Left lung (tissue), 10 donors: ENCODE measurements around the gene ATXN7. TPM values are rescaled to one million over a fixed set of nuclear protein-coding genes. Genes with fewer than 3 reads are reported as not detected.

Experiments used
- ATAC-seq: fragments of 200-7000 bp; cut with Tn5 transposase; one replicate; pipeline ENCODE4 v1.9.1; 2020; ENCODE audit warnings: moderate library complexity
- DNase-seq, 4 donors: peaks; one replicate each; pipeline ENCODE4 v3.0.0-alpha.2; 2013 to 2020
- H3K27ac ChIP-seq, 2 donors: fragments of 200-600 bp; sonication (generic) in 1 of 2; one replicate each; pipeline versions ENCODE4 v1.5.0 to v1.8.0; 2020 to 2021
- H3K27me3 ChIP-seq, 2 donors: fragments of 200-600 bp; sonication (generic) in 1 of 2; one replicate each; pipeline versions ENCODE4 v1.5.0 to v1.8.0; 2020 to 2021
- H3K36me3 ChIP-seq, 2 donors: fragments of 200-600 bp; sonication (generic) in 1 of 2; one replicate each; pipeline versions ENCODE4 v1.5.0 to v1.8.0; 2020 to 2021
- H3K4me1 ChIP-seq, 2 donors: fragments of 200-600 bp; one replicate each; pipeline ENCODE4 v1.8.0; 2021
- H3K4me3 ChIP-seq, 2 donors: fragments of 200-600 bp; sonication (generic) in 1 of 2; one replicate each; pipeline versions ENCODE4 v1.5.0 to v1.8.0; 2020 to 2021; ENCODE audit warnings: mild to moderate bottlenecking in 1 of 2
- H3K9me3 ChIP-seq, 2 donors: fragments of 200-600 bp; sonication (generic) in 1 of 2; one replicate each; pipeline versions ENCODE4 v1.5.0 to v1.8.0; 2020 to 2021
- CTCF ChIP-seq, 2 donors: fragments of 200-600 bp; sonication (generic) in 1 of 2; IDR thresholded peaks; one replicate each; pipeline versions ENCODE4 v1.5.0 to v1.8.0; 2021; ENCODE audit warnings: antibody characterized with exemption in 2 of 2
- intact Hi-C, 2 donors: fragments of 100-400 bp; cut with DNase I; formaldehyde crosslinking; loops; one replicate each; pipeline versions ENCODE4 v1.11.2 to v1.14.2; 2022
- polyA plus RNA-seq, 6 donors: library from polyadenylated mRNA; unstranded; fragments of 120-200 nt; gene quantifications; one replicate each; pipeline ENCODE4 v1.2.1, GENCODE V29; 2013; ENCODE audit not compliant: insufficient read length in 6 of 6
- total RNA-seq, 2 donors: library from RNA; stranded (reverse); fragmentation: NEBNext Ultra II Directional; extraction: Animal tissue kit (Norgen Biotek cat#: 25700); gene quantifications; one replicate each; pipeline ENCODE4 v1.2.1, GENCODE V29; 2021
- donor health status: DM: no; HTN: yes; CAD: no.
- donor health status: DM: no; HTN: no; CAD: no.

ATXN7 gene
- total and polyA plus RNA-seq, 8 donors = 23.4 to 32.5 (median 26.0) TPM

DNA sequence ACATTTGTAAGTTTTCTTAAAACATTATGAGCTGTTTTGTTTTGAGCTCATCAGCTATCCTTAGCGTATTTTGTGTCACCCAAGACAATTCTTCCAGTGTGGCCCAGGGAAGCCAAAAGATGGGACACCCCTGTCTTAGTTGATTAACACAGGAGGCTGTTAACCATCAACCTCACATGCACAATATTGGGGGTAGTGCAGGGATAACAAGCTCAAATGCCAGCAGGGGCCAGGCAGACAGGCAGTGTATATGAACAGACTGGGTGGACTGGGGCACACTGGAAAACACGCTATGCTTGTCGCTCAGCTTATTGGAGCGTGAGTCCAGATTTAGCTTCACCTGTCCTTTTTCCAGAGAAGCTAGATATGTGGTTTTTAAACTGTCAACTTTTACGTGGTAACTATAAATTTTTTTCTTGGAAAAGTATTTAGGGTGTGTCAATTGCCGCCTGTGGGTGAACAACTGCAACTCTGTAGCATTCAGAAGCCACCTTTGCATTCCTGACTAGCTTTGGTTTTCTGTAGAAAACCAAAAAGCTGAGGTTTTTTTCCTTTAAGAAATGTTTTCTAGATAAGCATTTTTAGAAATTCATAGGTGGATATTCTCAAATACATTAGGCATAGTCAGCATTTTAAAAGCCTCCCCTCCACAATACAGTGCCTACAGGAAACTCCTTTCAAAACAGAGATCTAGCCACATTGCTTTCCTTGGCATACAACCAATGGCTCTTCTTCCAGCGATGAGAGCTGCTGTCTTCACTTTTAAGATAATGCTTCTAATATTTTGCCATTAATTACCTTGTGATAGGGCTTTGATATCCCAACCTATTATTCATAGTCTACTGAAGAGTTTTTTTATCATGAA, 145.1 kb downstream of the ATXN7 start:
- H3K36me3 ChIP-seq = peaks cover 0 to 99% of the 10 kb centered on the region in 2 donors
- no peak for DNase-seq
- no peaks in the 10 kb centered on the region for H3K9me3 ChIP-seq
- no peaks in the 10 kb centered on the region for H3K27me3 ChIP-seq
- H3K4me1 ChIP-seq = peaks cover 0 to 8% of the 10 kb centered on the region in 2 donors
- no peak overlapping the region for H3K4me3 ChIP-seq
- ATAC-seq = peak; percentile 27
- intact Hi-C loops = no loop called here
- H3K27ac ChIP-seq = no peak overlapping the region
- no peak for TF ChIP-seq CTCF (IDR thresholded peaks at IDR 0.05)

- Histone ChIP-seq H3K4me3 (no peak overlapping the region), H3K27ac (no peak overlapping the region), H3K36me3 (peaks cover 0 to 99% of the 10 kb centered on the region in 2 donors), H3K27me3 (no peaks in the 10 kb centered on the region), H3K9me3 (no peaks in the 10 kb centered on the region), H3K4me1 (peaks cover 0 to 8% of the 10 kb centered on the region in 2 donors)
- intact Hi-C loops = no loop called here
- no peak for TF ChIP-seq CTCF (IDR thresholded peaks at IDR 0.05)
- ATAC-seq = no peak
- DNase-seq = no peak
Measured at GRCh38 chr3:64009528-64009927, 145.9 kb downstream of the ATXN7 start.

- Histone ChIP-seq H3K27ac (no peak overlapping the region), H3K36me3 (peaks cover 0 to 99% of the 10 kb centered on the region in 2 donors)
- no peak for ATAC-seq
Measured at GRCh38 chr3:64010199-64010598, 146.5 kb downstream of the ATXN7 start.

DNA sequence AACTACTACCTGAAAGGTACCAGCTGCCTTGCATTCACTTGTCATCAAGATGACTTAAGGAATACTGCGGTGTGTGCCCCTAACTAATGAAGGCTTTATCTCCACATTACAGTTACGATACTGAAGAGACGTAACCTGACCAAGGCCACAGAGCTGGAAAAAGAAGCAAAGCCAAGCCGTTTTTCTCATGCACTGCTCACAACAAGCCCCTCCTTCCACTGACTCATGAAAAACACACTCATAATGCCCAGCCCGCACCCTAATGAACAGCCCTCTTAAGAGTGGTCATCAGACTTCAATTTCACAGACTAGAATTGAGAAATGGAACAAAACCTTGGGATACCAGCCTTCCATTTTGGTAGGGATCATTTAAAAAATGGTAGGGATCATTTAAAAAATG, 148.0 kb downstream of the ATXN7 start:
- intact Hi-C loops = no loop called here
- peaks cover 0 to 8% of the 10 kb centered on the region in 2 donors for H3K4me1 ChIP-seq
- DNase-seq = no peak
- peaks cover 0 to 99% of the 10 kb centered on the region in 2 donors for H3K36me3 ChIP-seq
- no peaks in the 10 kb centered on the region for H3K9me3 ChIP-seq
- TF ChIP-seq CTCF (IDR thresholded peaks at IDR 0.05) = no peak
- peak; percentile 62 for ATAC-seq
- H3K4me3 ChIP-seq = no peak overlapping the region
- no peaks in the 10 kb centered on the region for H3K27me3 ChIP-seq
- no peak overlapping the region for H3K27ac ChIP-seq

More at GRCh38 chr3:64010199-64010598, 146.5 kb downstream of the ATXN7 start:
- no peaks in the 10 kb centered on the region for H3K9me3 ChIP-seq
- no peak for TF ChIP-seq CTCF (IDR thresholded peaks at IDR 0.05)
- intact Hi-C loops = no loop called here
- H3K4me3 ChIP-seq = no peak overlapping the region
- peaks cover 0 to 8% of the 10 kb centered on the region in 2 donors for H3K4me1 ChIP-seq
- H3K27me3 ChIP-seq = no peaks in the 10 kb centered on the region
- no peak for DNase-seq

DNA sequence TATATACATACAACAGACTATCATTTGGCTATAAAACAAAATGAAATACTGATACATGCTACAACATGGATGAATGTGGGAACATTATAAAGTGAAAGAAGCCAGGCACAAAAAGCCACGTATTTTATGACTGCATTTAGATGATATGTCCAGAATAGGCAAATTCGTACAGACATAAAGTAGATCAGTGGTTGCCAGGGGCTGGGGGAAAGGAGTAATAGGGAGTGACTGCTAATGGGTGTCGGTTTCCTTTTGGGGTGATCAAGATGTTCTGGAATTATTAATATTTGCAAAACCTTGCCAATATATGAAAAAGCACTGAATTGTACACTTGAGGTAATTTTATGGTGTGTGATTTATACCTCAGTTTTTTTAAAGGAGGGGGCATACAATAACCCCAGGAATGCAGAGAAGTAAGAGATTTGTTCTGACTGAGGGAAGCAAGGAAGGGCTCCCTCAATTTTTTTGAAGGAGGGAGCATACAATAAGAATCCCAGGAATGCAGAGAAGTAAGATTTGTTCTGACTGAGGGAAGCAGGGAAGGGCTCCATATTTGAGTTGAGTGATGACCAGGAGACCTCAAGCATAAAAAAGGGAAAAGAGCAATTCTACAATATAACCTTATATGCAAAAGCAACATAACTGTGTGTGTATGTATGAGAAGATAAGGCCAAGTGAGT, 153.4 kb downstream of the ATXN7 start:
- Histone ChIP-seq H3K4me3 (no peak overlapping the region), H3K4me1 (peaks cover 4 to 18% of the 10 kb centered on the region in 2 donors), H3K27me3 (no peaks in the 10 kb centered on the region), H3K9me3 (no peaks in the 10 kb centered on the region), H3K27ac (no peak overlapping the region), H3K36me3 (peaks cover 0 to 98% of the 10 kb centered on the region in 2 donors)
- intact Hi-C loops = no loop called here
- no peak for ATAC-seq
- no peak for DNase-seq
- no peak for TF ChIP-seq CTCF (IDR thresholded peaks at IDR 0.05)
